GM12865 (cell line): ENCODE results near the gene TENT5C.

Experiments used
- DNase-seq: peaks from one replicate; pipeline ENCODE4 v3.0.0; 2010; ENCODE audit warnings: low read depth
- H3K4me3 ChIP-seq: 2 replicates; pipeline ENCODE4 v1.5.1; 2011; ENCODE audit warnings: mild to moderate bottlenecking, low read depth, low read length, control low read depth
- CTCF ChIP-seq: IDR thresholded peaks from 2 replicates; pipeline ENCODE4 v1.5.1; 2011; ENCODE audit warnings: low read length, control low read depth, low read depth, inconsistent platforms; ENCODE audit not compliant: insufficient read depth; ENCODE audit errors: missing control alignments

TENT5C gene

DNA sequence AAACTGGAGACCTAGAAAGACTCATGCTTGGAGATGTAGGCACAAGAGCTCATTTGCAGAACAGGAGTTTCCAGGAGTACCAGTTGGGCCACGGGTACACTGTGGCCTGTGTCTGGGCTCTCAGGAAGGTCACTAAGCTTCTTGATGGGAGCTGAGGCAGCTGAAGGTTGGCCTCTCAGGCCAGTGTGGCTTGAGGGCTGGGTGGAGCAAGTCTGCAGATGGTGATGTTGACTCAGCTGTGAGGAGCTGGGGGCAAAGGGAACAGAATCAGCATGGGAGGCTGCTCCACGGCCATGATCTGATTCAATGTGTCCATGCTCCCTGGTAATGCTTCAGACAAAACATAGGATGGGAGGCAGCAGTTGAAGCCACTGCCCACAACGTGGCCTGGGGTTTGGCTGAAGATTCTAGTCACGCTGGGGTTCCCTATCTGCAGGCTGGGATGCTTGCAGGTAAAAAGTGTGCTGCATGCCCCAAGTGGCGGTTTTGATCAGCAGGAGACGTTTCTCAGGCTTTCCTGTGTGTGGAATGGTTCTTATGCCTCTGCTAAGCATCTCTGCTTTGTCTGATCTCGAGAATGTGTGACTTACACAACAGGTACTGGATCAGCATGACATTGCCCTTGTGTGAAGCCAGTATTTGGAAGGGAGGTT lies 15.4 kb upstream of the TENT5C start:
- TF ChIP-seq CTCF = no peak
- H3K4me3 ChIP-seq = no peak overlapping the region
- no peak for DNase-seq

DNA sequence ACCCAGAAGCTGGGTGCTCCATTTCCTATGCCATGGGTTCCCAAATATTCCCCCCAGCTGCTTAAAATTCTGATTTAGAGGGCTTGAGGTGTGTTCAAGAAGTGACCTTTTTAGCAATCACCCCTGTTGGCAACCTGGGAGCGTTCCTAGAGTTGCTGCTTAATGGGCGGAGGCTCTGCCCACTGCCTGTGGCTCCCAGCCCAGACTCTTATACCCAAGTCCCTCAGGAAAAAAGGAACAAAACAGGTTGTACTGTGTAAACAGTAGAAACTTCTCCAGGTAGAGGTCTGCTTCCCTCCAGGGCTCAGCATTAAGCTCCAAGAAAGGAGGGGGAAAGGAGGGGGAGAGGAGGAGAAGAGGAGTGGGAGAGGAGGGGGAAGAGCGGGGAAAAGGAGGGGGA lies 14.6 kb upstream of the TENT5C start:
- TF ChIP-seq CTCF = no peak
- no peak for DNase-seq
- no peak overlapping the region for H3K4me3 ChIP-seq

DNA sequence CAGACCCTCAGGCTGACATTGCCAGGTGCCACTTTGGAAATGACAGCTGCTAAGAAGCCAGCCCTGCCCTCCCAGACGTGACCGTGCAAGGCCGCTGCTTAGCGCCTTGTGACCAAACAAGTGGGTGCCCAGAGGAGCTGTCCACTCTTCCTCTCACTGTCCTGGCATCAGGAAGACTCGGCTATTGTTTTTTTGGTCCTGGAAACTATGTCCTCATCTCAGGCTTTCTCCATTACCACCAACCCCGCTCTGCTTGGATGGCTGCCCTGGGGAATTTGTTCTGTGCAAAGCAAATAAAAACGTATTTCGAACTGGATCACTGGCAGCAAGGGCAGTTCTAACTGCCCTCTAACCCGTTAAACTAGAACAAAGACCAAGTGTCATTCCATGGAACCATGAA lies 13.7 kb upstream of the TENT5C start:
- no peak overlapping the region for H3K4me3 ChIP-seq
- DNase-seq = no peak
- TF ChIP-seq CTCF = no peak

GRCh38 chr1:117594261-117594990 lies 11.4 kb upstream of the TENT5C start:
- no peak for DNase-seq
- H3K4me3 ChIP-seq = no peak overlapping the region
- TF ChIP-seq CTCF = no peak

DNA sequence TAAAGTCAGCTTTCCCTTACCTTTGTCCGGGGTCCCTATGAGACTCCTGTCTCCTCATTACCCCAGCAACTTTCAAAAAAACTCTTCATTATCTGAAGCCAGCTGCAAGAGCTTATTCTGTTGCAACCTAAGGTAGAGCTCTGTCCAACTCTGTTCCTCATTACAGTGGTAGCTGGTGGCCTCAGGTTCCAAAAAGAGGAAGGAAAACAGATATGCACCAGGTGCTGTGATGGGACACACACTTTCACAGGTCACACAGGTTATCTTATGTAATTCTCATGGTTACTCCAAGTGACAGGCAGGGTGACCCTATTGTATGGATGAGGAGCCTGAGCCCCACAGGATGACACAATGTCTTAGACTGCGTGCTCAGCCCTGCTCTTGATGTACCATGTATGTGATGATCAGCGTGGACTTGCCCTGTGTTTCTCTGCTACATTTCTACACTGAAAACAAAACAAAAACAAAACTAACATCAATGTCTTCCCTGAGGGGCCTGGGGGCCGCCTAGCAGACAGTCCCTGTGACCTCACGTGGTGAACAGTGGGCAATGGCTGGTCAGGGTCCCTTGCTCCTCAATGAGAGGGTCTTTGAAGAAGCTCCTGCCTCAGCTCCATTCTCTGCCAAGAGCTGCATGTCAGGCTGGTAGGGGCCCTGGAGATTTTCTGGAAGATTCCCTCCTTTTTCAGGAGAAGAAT lies 9.7 kb upstream of the TENT5C start:
- no peak for TF ChIP-seq CTCF
- no peak overlapping the region for H3K4me3 ChIP-seq
- no peak for DNase-seq

GRCh38 chr1:117598489-117598888 lies 7.4 kb upstream of the TENT5C start:
- H3K4me3 ChIP-seq = no peak overlapping the region
- DNase-seq = no peak
- TF ChIP-seq CTCF = no peak
